Activated CD4-positive, alpha-beta T cell treated with anti-CD3 and anti-CD28 coated beads, Interleukin-2, amount 10 ng/mL, durations not matched to agents 24 days and 14 days (primary cell): ENCODE data around the gene DOCK3. TPM values are rescaled to one million over a fixed set of nuclear protein-coding genes. Genes with fewer than 3 reads are reported as not detected.
"Not testable (repeated sequence)": the region's sequence is repeated elsewhere in the genome, so short reads cannot be mapped to it uniquely, and the experiment has no call there.

Experiments used
- DNase-seq: peaks from one replicate; pipeline ENCODE4 v3.0.0; 2022
- H3K27ac Mint-ChIP-seq: one replicate; pipeline ENCODE4 v1.8.0; 2022; ENCODE audit warnings: mild to moderate bottlenecking, mixed read lengths
- H3K27me3 Mint-ChIP-seq: one replicate; pipeline ENCODE4 v1.8.0; 2022; ENCODE audit warnings: mixed read lengths
- H3K36me3 Mint-ChIP-seq: one replicate; pipeline ENCODE4 v1.8.0; 2022; ENCODE audit warnings: low read depth, mild to moderate bottlenecking, mixed read lengths
- H3K4me1 Mint-ChIP-seq: one replicate; pipeline ENCODE4 v1.8.0; 2021; ENCODE audit warnings: mixed read lengths
- H3K4me3 Mint-ChIP-seq: one replicate; pipeline ENCODE4 v1.8.0; 2022; ENCODE audit warnings: mild to moderate bottlenecking, moderate library complexity, mixed read lengths
- H3K9me3 Mint-ChIP-seq: one replicate; pipeline ENCODE4 v1.8.0; 2021; ENCODE audit warnings: mixed read lengths
- intact Hi-C: fragments of 100-400 bp; cut with micrococcal nuclease; formaldehyde crosslinking; loops from one replicate; pipeline ENCODE4 v1.15.1; 2023
- total RNA-seq: library from RNA; stranded (reverse); gene quantifications from 2 replicates; pipeline ENCODE4 v1.2.3, GENCODE V29; 2022

DOCK3 gene
- total RNA-seq, 1 donor from 2014 or later = 1.8 TPM

GRCh38 chr3:50676031-50676705 is 1.4 kb downstream of the DOCK3 start:
- H3K36me3 Mint-ChIP-seq = peaks cover 5% of the 10 kb centered on the region
- DNase-seq = no peak
- H3K4me1 Mint-ChIP-seq = peaks cover 10% of the 10 kb centered on the region
- peak overlapping the region; percentile 31 for H3K4me3 Mint-ChIP-seq
- intact Hi-C loops = loop anchor here (5.0 kb wide), 1 partner anchor 696 kb away; no protein-coding TSS in a partner anchor
- H3K27me3 Mint-ChIP-seq = peaks cover 56% of the 10 kb centered on the region
- H3K9me3 Mint-ChIP-seq = no peaks in the 10 kb centered on the region
- H3K27ac Mint-ChIP-seq = no peak overlapping the region

- peaks cover 18% of the 10 kb centered on the region for H3K27me3 Mint-ChIP-seq
- intact Hi-C loops = no loop called here
- no peak overlapping the region for H3K27ac Mint-ChIP-seq
- no peak overlapping the region for H3K4me3 Mint-ChIP-seq
- no peaks in the 10 kb centered on the region for H3K9me3 Mint-ChIP-seq
- DNase-seq = no peak
- H3K4me1 Mint-ChIP-seq = no peaks in the 10 kb centered on the region
- H3K36me3 Mint-ChIP-seq = no peaks in the 10 kb centered on the region
Measured at GRCh38 chr3:50687127-50687751, 12.5 kb downstream of the DOCK3 start.

- Mint-ChIP-seq H3K9me3 (no peaks in the 10 kb centered on the region), H3K4me3 (no peak overlapping the region), H3K27me3 (peaks cover 18% of the 10 kb centered on the region), H3K27ac (no peak overlapping the region), H3K4me1 (no peaks in the 10 kb centered on the region), H3K36me3 (no peaks in the 10 kb centered on the region)
- intact Hi-C loops = no loop called here
- DNase-seq = no peak
Measured at GRCh38 chr3:50687916-50688315, 13.2 kb downstream of the DOCK3 start.

GRCh38 chr3:50688602-50689001 is 13.9 kb downstream of the DOCK3 start:
- H3K4me3 Mint-ChIP-seq, H3K36me3 Mint-ChIP-seq, H3K27ac Mint-ChIP-seq, H3K9me3 Mint-ChIP-seq, intact Hi-C loops, DNase-seq, H3K4me1 Mint-ChIP-seq: not testable (repeated sequence)
- peaks cover 13% of the 10 kb centered on the region for H3K27me3 Mint-ChIP-seq

GRCh38 chr3:50689558-50689957 is 14.8 kb downstream of the DOCK3 start:
- H3K27me3 Mint-ChIP-seq = peaks cover 9% of the 10 kb centered on the region
- intact Hi-C loops = no loop called here
- H3K4me3 Mint-ChIP-seq = no peak overlapping the region
- H3K27ac Mint-ChIP-seq = no peak overlapping the region
- no peaks in the 10 kb centered on the region for H3K36me3 Mint-ChIP-seq
- no peak for DNase-seq
- no peaks in the 10 kb centered on the region for H3K9me3 Mint-ChIP-seq
- no peaks in the 10 kb centered on the region for H3K4me1 Mint-ChIP-seq

GRCh38 chr3:50695031-50695430 is 20.3 kb downstream of the DOCK3 start:
- Mint-ChIP-seq H3K27me3 (peaks cover 4% of the 10 kb centered on the region), H3K4me3 (no peak overlapping the region), H3K27ac (no peak overlapping the region), H3K36me3 (no peaks in the 10 kb centered on the region), H3K9me3 (no peaks in the 10 kb centered on the region), H3K4me1 (no peaks in the 10 kb centered on the region)
- intact Hi-C loops = no loop called here
- DNase-seq = no peak

- Mint-ChIP-seq H3K27ac (no peak overlapping the region), H3K4me3 (no peak overlapping the region), H3K27me3 (peaks cover 6% of the 10 kb centered on the region), H3K4me1 (no peaks in the 10 kb centered on the region), H3K36me3 (no peaks in the 10 kb centered on the region), H3K9me3 (no peaks in the 10 kb centered on the region)
- intact Hi-C loops = no loop called here
- DNase-seq = no peak
Measured at GRCh38 chr3:50696276-50696675, 21.5 kb downstream of the DOCK3 start.

- H3K4me1 Mint-ChIP-seq = no peaks in the 10 kb centered on the region
- no peak for DNase-seq
- H3K4me3 Mint-ChIP-seq = no peak overlapping the region
- intact Hi-C loops = no loop called here
- H3K27me3 Mint-ChIP-seq = peaks cover 11% of the 10 kb centered on the region
- no peak overlapping the region for H3K27ac Mint-ChIP-seq
- no peaks in the 10 kb centered on the region for H3K36me3 Mint-ChIP-seq
- H3K9me3 Mint-ChIP-seq = peaks cover 7% of the 10 kb centered on the region
Measured at GRCh38 chr3:50698269-50698668, 23.5 kb downstream of the DOCK3 start.

GRCh38 chr3:50708620-50709019 is 33.9 kb downstream of the DOCK3 start:
- Mint-ChIP-seq H3K4me3 (no peak overlapping the region), H3K27me3 (no peaks in the 10 kb centered on the region), H3K27ac (no peak overlapping the region), H3K36me3 (no peaks in the 10 kb centered on the region), H3K9me3 (peaks cover 3% of the 10 kb centered on the region), H3K4me1 (no peaks in the 10 kb centered on the region)
- no peak for DNase-seq
- intact Hi-C loops = no loop called here

- intact Hi-C loops = no loop called here
- no peak overlapping the region for H3K27ac Mint-ChIP-seq
- no peak overlapping the region for H3K4me3 Mint-ChIP-seq
- H3K27me3 Mint-ChIP-seq = peaks cover 3% of the 10 kb centered on the region
- H3K36me3 Mint-ChIP-seq = no peaks in the 10 kb centered on the region
- no peak for DNase-seq
- H3K9me3 Mint-ChIP-seq = no peaks in the 10 kb centered on the region
- H3K4me1 Mint-ChIP-seq = no peaks in the 10 kb centered on the region
Measured at GRCh38 chr3:50714946-50715345, 40.2 kb downstream of the DOCK3 start.

- no peaks in the 10 kb centered on the region for H3K36me3 Mint-ChIP-seq
- DNase-seq = no peak
- intact Hi-C loops = no loop called here
- H3K27ac Mint-ChIP-seq = no peak overlapping the region
- H3K4me1 Mint-ChIP-seq = no peaks in the 10 kb centered on the region
- H3K4me3 Mint-ChIP-seq = no peak overlapping the region
- H3K27me3 Mint-ChIP-seq = peaks cover 5% of the 10 kb centered on the region
- H3K9me3 Mint-ChIP-seq = peaks cover 5% of the 10 kb centered on the region
Measured at GRCh38 chr3:50724831-50725230, 50.1 kb downstream of the DOCK3 start.

- H3K27ac Mint-ChIP-seq = no peak overlapping the region
- no peaks in the 10 kb centered on the region for H3K4me1 Mint-ChIP-seq
- no peak for DNase-seq
- H3K27me3 Mint-ChIP-seq = no peaks in the 10 kb centered on the region
- H3K9me3 Mint-ChIP-seq = peaks cover 4% of the 10 kb centered on the region
- H3K4me3 Mint-ChIP-seq = no peak overlapping the region
- peaks cover 2% of the 10 kb centered on the region for H3K36me3 Mint-ChIP-seq
- intact Hi-C loops = no loop called here
Measured at GRCh38 chr3:50734985-50735384, 60.3 kb downstream of the DOCK3 start.

GRCh38 chr3:50737193-50737905 is 62.6 kb downstream of the DOCK3 start:
- peaks cover 2% of the 10 kb centered on the region for H3K36me3 Mint-ChIP-seq
- no peaks in the 10 kb centered on the region for H3K4me1 Mint-ChIP-seq
- DNase-seq = no peak
- no peak overlapping the region for H3K4me3 Mint-ChIP-seq
- peaks cover 4% of the 10 kb centered on the region for H3K9me3 Mint-ChIP-seq
- H3K27ac Mint-ChIP-seq = no peak overlapping the region
- no peaks in the 10 kb centered on the region for H3K27me3 Mint-ChIP-seq
- intact Hi-C loops = no loop called here

GRCh38 chr3:50737906-50738598 is 63.3 kb downstream of the DOCK3 start:
- Mint-ChIP-seq H3K27ac (no peak overlapping the region), H3K27me3 (no peaks in the 10 kb centered on the region), H3K4me1 (no peaks in the 10 kb centered on the region), H3K36me3 (peaks cover 2% of the 10 kb centered on the region), H3K4me3 (no peak overlapping the region), H3K9me3 (peaks cover 4% of the 10 kb centered on the region)
- intact Hi-C loops = no loop called here
- DNase-seq = no peak
